ENCODE data around the gene MLLT3. TPM values are rescaled to one million over a fixed set of nuclear protein-coding genes. Genes with fewer than 3 reads are reported as not detected.

MLLT3 gene
- total RNA-seq, 4 donors from 2014 or later, result 10.8 to 17.5 (median 12.4) TPM

- Histone ChIP-seq H3K27ac (peak overlapping the region; percentile 4), H3K4me3 (no peak overlapping the region), H3K36me3 (no peaks in the 10 kb centered on the region), H3K27me3 (no peaks in the 10 kb centered on the region), H3K9me3 (peaks cover 3% of the 10 kb centered on the region), H3K4me1 (peaks cover 17% of the 10 kb centered on the region)
- TF ChIP-seq POLR2AphosphoS5 (IDR thresholded peaks at IDR 0.05) (no peak), POLR2A (IDR thresholded peaks at IDR 0.05) (no peak), CTCF (IDR thresholded peaks at IDR 0.05) (no peak), EP300 (IDR thresholded peaks at IDR 0.05) (no peak)
- no peak for DNase-seq (ENCODE audit: low spot score in 2 of 2)
- 57% methylated on average over 2 of the region's 2 CpGs for WGBS
Measured at GRCh38 chr9:20580673-20581072, 41.6 kb downstream of the MLLT3 start.

DNA sequence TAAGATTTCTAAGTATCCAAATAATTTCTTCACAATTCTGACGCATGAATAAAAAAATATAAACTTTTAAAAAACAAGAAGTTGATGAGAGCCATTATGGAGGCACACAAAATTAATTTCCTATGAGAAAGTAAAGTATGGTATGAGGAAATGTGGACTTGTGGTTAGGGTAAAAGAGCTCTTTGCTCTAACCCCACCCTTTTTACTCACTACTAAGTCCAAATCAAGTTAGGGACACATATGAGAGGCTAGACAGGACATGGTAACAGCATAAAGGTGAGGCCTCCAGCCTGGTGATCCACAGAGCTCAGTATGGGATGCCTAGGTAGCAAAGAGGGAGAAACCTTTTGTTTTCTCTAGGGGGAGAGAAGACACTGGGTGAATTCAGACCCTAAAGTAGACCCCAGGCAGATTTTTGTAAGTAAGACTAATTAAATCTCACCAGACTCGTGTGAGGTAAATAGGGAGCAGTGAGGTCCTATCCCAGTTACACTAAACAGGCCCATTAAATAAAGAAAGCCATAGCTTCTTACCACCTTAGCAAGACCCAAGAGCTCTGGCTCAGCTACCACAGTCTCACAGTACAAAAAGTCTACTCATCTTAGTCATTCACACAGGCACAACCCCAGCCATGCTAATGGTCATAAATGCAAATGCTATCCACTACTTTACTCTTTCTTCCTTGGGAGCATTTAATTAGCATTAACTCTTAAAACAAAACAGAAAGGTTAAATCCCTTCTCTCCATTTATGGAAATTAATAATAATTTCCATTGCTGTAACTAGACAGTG, 42.6 kb downstream of the MLLT3 start:
- WGBS, result 96% methylated on average over 2 of the region's 2 CpGs
- TF ChIP-seq POLR2A (IDR thresholded peaks at IDR 0.05), result no peak
- no peak for TF ChIP-seq POLR2AphosphoS5 (IDR thresholded peaks at IDR 0.05)
- no peak for TF ChIP-seq CTCF (IDR thresholded peaks at IDR 0.05)
- no peak for TF ChIP-seq EP300 (IDR thresholded peaks at IDR 0.05)
- Histone ChIP-seq H3K4me3 (no peak overlapping the region), H3K27ac (no peak overlapping the region), H3K9me3 (peaks cover 8% of the 10 kb centered on the region), H3K36me3 (no peaks in the 10 kb centered on the region), H3K4me1 (peaks cover 17% of the 10 kb centered on the region), H3K27me3 (no peaks in the 10 kb centered on the region)
- DNase-seq (ENCODE audit: low spot score in 2 of 2), result no peak

DNA sequence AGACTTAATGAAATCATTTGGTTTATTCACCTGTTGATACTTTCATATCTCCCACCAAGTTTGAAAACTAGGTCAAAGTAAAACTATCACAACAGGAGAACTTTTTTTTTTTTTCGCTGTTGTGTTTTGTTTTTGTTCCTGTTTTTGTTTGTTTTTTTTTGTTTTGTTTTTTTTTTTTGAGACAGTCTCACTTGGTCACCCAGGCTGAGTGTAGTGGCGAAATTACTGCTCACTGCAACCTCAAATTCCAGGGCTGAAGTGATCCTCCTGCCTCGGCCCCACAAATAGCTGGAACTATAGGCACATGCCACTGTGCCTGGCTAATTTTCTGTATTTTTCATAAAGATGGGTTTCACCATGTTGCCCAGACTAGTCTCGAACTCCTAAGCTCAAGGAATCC, 49.3 kb downstream of the MLLT3 start:
- Histone ChIP-seq H3K27ac (no peak overlapping the region), H3K4me1 (peaks cover 5% of the 10 kb centered on the region), H3K27me3 (no peaks in the 10 kb centered on the region), H3K4me3 (no peak overlapping the region), H3K9me3 (peaks cover 8% of the 10 kb centered on the region), H3K36me3 (no peaks in the 10 kb centered on the region)
- DNase-seq (ENCODE audit: low spot score in 2 of 2), result no peak
- 95% methylated on average over 4 of the region's 4 CpGs for WGBS
- TF ChIP-seq POLR2AphosphoS5 (IDR thresholded peaks at IDR 0.05) (no peak), CTCF (IDR thresholded peaks at IDR 0.05) (no peak), POLR2A (IDR thresholded peaks at IDR 0.05) (no peak)

DNA sequence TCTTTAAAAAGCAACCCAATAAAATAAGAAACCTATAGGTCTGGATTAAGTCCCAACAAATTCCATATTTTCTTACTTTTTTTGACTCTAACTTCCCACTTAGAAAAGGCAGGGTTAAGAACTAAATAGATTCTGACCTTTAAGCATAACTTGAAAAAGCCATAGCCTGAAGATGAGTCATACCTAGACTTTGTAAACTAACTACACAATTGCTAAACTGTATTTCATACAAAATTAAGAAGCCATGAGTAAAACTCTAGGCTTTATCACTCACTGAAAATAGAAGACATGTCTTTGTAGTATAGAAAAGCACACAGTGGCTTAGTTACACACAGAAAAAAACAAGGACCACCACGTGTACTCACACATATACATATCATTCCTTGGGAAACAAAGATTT, 51.5 kb downstream of the MLLT3 start:
- H3K27me3 ChIP-seq, result no peaks in the 10 kb centered on the region
- WGBS, result 58% methylated on average over 1 of the region's 1 CpG
- H3K9me3 ChIP-seq, result peaks cover 6% of the 10 kb centered on the region
- no peak overlapping the region for H3K4me3 ChIP-seq
- H3K36me3 ChIP-seq, result no peaks in the 10 kb centered on the region
- DNase-seq (ENCODE audit: low spot score in 2 of 2), result no peak
- peaks cover 5% of the 10 kb centered on the region for H3K4me1 ChIP-seq
- TF ChIP-seq POLR2AphosphoS5 (IDR thresholded peaks at IDR 0.05) (no peak), POLR2A (IDR thresholded peaks at IDR 0.05) (no peak), CTCF (IDR thresholded peaks at IDR 0.05) (no peak), EP300 (IDR thresholded peaks at IDR 0.05) (no peak)
- H3K27ac ChIP-seq, result no peak overlapping the region

GRCh38 chr9:20570087-20570486, 52.2 kb downstream of the MLLT3 start:
- TF ChIP-seq EP300 (IDR thresholded peaks at IDR 0.05) (no peak), POLR2A (IDR thresholded peaks at IDR 0.05) (no peak), CTCF (IDR thresholded peaks at IDR 0.05) (no peak), POLR2AphosphoS5 (IDR thresholded peaks at IDR 0.05) (no peak)
- WGBS, result 43% methylated on average over 1 of the region's 1 CpG
- H3K27ac ChIP-seq, result no peak overlapping the region

More at GRCh38 chr9:20570087-20570486, 52.2 kb downstream of the MLLT3 start:
- no peak for DNase-seq (ENCODE audit: low spot score in 2 of 2)
- Histone ChIP-seq H3K9me3 (no peaks in the 10 kb centered on the region), H3K27me3 (no peaks in the 10 kb centered on the region), H3K4me1 (peaks cover 5% of the 10 kb centered on the region), H3K4me3 (no peak overlapping the region), H3K36me3 (no peaks in the 10 kb centered on the region)

Data from suprapubic skin (tissue), 4 donors.